Adrenal gland (tissue), 5 donors: ENCODE results near the gene GMEB2.

Source experiments
- CTCF ChIP-seq, 6 experiments: fragments of 450-650 bp in 4 of 6; fragments of 200-600 bp in 2 of 6; sonication (generic) in 1 of 6; IDR thresholded peaks; 1 replicate in 5 of 6; 2 replicates in 1 of 6; pipeline versions ENCODE4 v1.5.1 to v1.8.0; 2016 to 2021; ENCODE audit warnings: antibody characterized with exemption in 6 of 6, mild to moderate bottlenecking in 2 of 6, moderate library complexity in 1 of 6
- POLR2A ChIP-seq, 2 donors: fragments of 450-650 bp; IDR thresholded peaks; one replicate each; pipeline ENCODE4 v1.6.1; 2017; ENCODE audit warnings: antibody characterized with exemption in 2 of 2, mild to moderate bottlenecking in 2 of 2, moderate library complexity in 1 of 2
- donor health status: DM: no; HTN: no; CAD: no.

- TF ChIP-seq POLR2A (IDR thresholded peaks at IDR 0.05) (no peak), CTCF (IDR thresholded peaks at IDR 0.05) (peak in 2 of 6 experiments; percentile 9 to 27)
Observed at GRCh38 chr20:63538204-63539091, 88.5 kb downstream of the GMEB2 start.
